SH-SY5Y (cell line): ENCODE results near the gene CCN5.

Source experiments
- GATA2 ChIP-seq: IDR thresholded peaks from 2 replicates; pipeline ENCODE4 v1.6.1; 2011; ENCODE audit warnings: mild to moderate bottlenecking, low read depth, low read length
- GATA3 ChIP-seq: IDR thresholded peaks from 2 replicates; pipeline ENCODE4 v1.6.1; 2011; ENCODE audit warnings: low read depth, mild to moderate bottlenecking, low read length, moderate library complexity

- TF ChIP-seq GATA2 (no peak), GATA3 (no peak)
Observed at GRCh38 chr20:44723798-44724362, 8.7 kb downstream of the CCN5 start.
